Activated CD4-positive, CD25-positive, alpha-beta regulatory T cell treated with anti-CD3 and anti-CD28 coated beads, Interleukin-2, amount 50 U/mL, for 72 hours (primary cell): ENCODE measurements around the gene NLGN3.
"Not testable (repeated sequence)": the region's sequence is repeated elsewhere in the genome, so short reads cannot be mapped to it uniquely, and the experiment has no call there.

Experiments
- DNase-seq: peaks from one replicate; pipeline ENCODE4 v3.0.0; 2021

NLGN3 gene

GRCh38 chrX:71173440-71173839 is 28.8 kb downstream of the NLGN3 start:
- DNase-seq, result no peak

- DNase-seq, result no peak
These were observed 30.2 kb downstream of the NLGN3 start for GRCh38 chrX:71174795-71175194.

- no peak for DNase-seq
These were observed 30.9 kb downstream of the NLGN3 start for GRCh38 chrX:71175531-71175930.

GRCh38 chrX:71177327-71177726 is 32.7 kb downstream of the NLGN3 start:
- DNase-seq, result no peak

- peak; percentile 48 for DNase-seq
These were observed 34.3 kb downstream of the NLGN3 start for GRCh38 chrX:71178908-71179307.

- not testable (repeated sequence) for DNase-seq
These were observed 36.1 kb downstream of the NLGN3 start for GRCh38 chrX:71180579-71181265.

GRCh38 chrX:71181558-71181909 is 36.9 kb downstream of the NLGN3 start:
- peak; percentile 38 for DNase-seq

- peak; percentile 72 for DNase-seq
These were observed 37.5 kb downstream of the NLGN3 start for GRCh38 chrX:71181910-71182799.

GRCh38 chrX:71182871-71183270 is 38.2 kb downstream of the NLGN3 start:
- DNase-seq, result no peak

GRCh38 chrX:71183341-71183740 is 38.7 kb downstream of the NLGN3 start:
- DNase-seq, result no peak

GRCh38 chrX:71184092-71184491 is 39.5 kb downstream of the NLGN3 start:
- no peak for DNase-seq

GRCh38 chrX:71184803-71185495 is 40.3 kb downstream of the NLGN3 start:
- no peak for DNase-seq

GRCh38 chrX:71191248-71191647 is 46.6 kb downstream of the NLGN3 start:
- no peak for DNase-seq

GRCh38 chrX:71195964-71196649 is 51.5 kb downstream of the NLGN3 start:
- DNase-seq, result no peak

GRCh38 chrX:71198066-71198465 is 53.4 kb downstream of the NLGN3 start:
- no peak for DNase-seq

- no peak for DNase-seq
These were observed 54.8 kb downstream of the NLGN3 start for GRCh38 chrX:71199252-71200008.

- no peak for DNase-seq
These were observed 66.2 kb downstream of the NLGN3 start for GRCh38 chrX:71210816-71211215.

- no peak for DNase-seq
These were observed 67.9 kb downstream of the NLGN3 start for GRCh38 chrX:71212536-71212935.

- DNase-seq, result no peak
These were observed 69.5 kb downstream of the NLGN3 start for GRCh38 chrX:71214152-71214551.

- DNase-seq, result no peak
These were observed 70.1 kb downstream of the NLGN3 start for GRCh38 chrX:71214604-71215337.

- DNase-seq, result no peak
These were observed 70.8 kb downstream of the NLGN3 start for GRCh38 chrX:71215338-71215912.
